Heart right ventricle (tissue), 16 donors: Measurements from ENCODE around the gene EPB41L3. TPM values are rescaled to one million over a fixed set of nuclear protein-coding genes. Genes with fewer than 3 reads are reported as not detected.
"Not testable (repeated sequence)": the region's sequence is repeated elsewhere in the genome, so short reads cannot be mapped to it uniquely, and the experiment has no call there.

Experiments used
- ATAC-seq, 8 donors: fragments of 200-7000 bp; cut with Tn5 transposase; one replicate each; pipeline ENCODE4 v1.9.1; 2020; ENCODE audit warnings: mild to moderate bottlenecking in 8 of 8, moderate library complexity in 8 of 8, moderate number of reproducible peaks in 1 of 8
- DNase-seq, 2 donors: peaks; one replicate each; pipeline ENCODE4 v3.0.0-alpha.2; 2020
- H3K27ac ChIP-seq, 10 donors: fragments of 200-600 bp; sonication (generic) in 2 of 10; one replicate each; pipeline versions ENCODE4 v1.5.0 to v1.8.0; 2020 to 2022; ENCODE audit warnings: mild to moderate bottlenecking in 3 of 10
- H3K27me3 ChIP-seq, 7 donors: fragments of 200-600 bp; one replicate each; pipeline ENCODE4 v1.8.0; 2021 to 2022; ENCODE audit warnings: mild to moderate bottlenecking in 2 of 7
- H3K36me3 ChIP-seq, 9 donors: fragments of 200-600 bp; sonication (generic) in 1 of 9; one replicate each; pipeline versions ENCODE4 v1.5.0 to v1.8.0; 2020 to 2022; ENCODE audit warnings: mild to moderate bottlenecking in 2 of 9
- H3K4me1 ChIP-seq, 9 donors: fragments of 200-600 bp; sonication (generic) in 1 of 9; one replicate each; pipeline versions ENCODE4 v1.5.0 to v1.8.0; 2020 to 2022; ENCODE audit warnings: mild to moderate bottlenecking in 4 of 9
- H3K4me3 ChIP-seq, 10 donors: fragments of 200-600 bp; sonication (generic) in 2 of 10; one replicate each; pipeline versions ENCODE4 v1.5.0 to v1.8.0; 2020 to 2022; ENCODE audit warnings: mild to moderate bottlenecking in 7 of 10, moderate library complexity in 2 of 10
- H3K9me3 ChIP-seq, 11 donors: fragments of 200-600 bp in 10 of 11; sonication (generic) in 2 of 11; one replicate each; pipeline versions ENCODE4 v1.5.0 to v1.8.0; 2013 to 2022; ENCODE audit warnings: mild to moderate bottlenecking in 2 of 11, control low read depth in 1 of 11, moderate library complexity in 1 of 11
- WGBS, 2 donors: extraction: QIAGEN DNeasy Blood & Tissue Kit; methylation state at CpG; one replicate each; pipeline ENCODE4 v1.1.7; 2013; ENCODE audit warnings: inconsistent platforms in 1 of 2; 5-methylcytosine and 5-hydroxymethylcytosine counted together
- intact Hi-C, 10 donors: fragments of 100-400 bp; cut with DNase I; formaldehyde crosslinking; loops; one replicate each; pipeline versions ENCODE4 v1.11.1 to v1.14.2; 2022
- polyA plus RNA-seq, 2 donors: library from polyadenylated mRNA; stranded (reverse); fragments of 200-250 nt; gene quantifications; one replicate each; pipeline ENCODE4 v1.2.3, GENCODE V29; 2013
- total RNA-seq, 10 donors: library from RNA; stranded (reverse); fragmentation: NEBNext Ultra II Directional in 3 of 10; extraction: Animal tissue kit (Norgen Biotek cat#: 25700) in 3 of 10; gene quantifications; one replicate each; pipeline versions ENCODE4 v1.2.1 to v1.2.4, GENCODE V29; 2021 to 2023
- TF ChIP-seq, protein P1 (sequence below), 9 donors: fragments of 200-600 bp; sonication (generic) in 2 of 9; IDR thresholded peaks; one replicate each; pipeline versions ENCODE4 v1.5.0 to v1.8.0; 2021 to 2022; ENCODE audit warnings: antibody characterized with exemption in 9 of 9, mild to moderate bottlenecking in 5 of 9, moderate library complexity in 1 of 9
- donor health status: Arrhythmogenic right ventricular cardiomyopathy.
- donor health status: ischemic (EF 13 %, LVEDD 7.1; RV severe dilation, severe dysfunction).
- donor health status: healthy with polysubstance abuse.
- donor health status: DM: no; HTN: yes; CAD: no.
- donor health status: DM: no; HTN: no; CAD: no.
- donor health status: ischemic (EF 25% LVEDD 6.9; RV normal size, moderate dysfunction).
- donor health status: ischemic (EF 25% LVEDD 5.7; RV mildly dilated, moderate dysfunction).
- donor health status: healthy.
- donor health status: DM: yes; HTN: yes; CAD: no.
- donor health status: Ischemic cardiomyopathy.
- donor health status: ischemic (EF 35%, LVEDD 5.7; RV mildly dilated, moderate dysfunction).
- donor health status: nonischemic (EF 11% LVEDD 7.7; RV severe dilation, severe dysfunction).
- donor health status: DM: yes; HTN: yes; CAD: no.
- donor health status: PGD.
- donor health status: ischemic (EF 29% LVEDD 5.4; RV normal size, mild dysfunction).
- donor health status: nonischemic (EF 23%, LVEDD 6.1; RV moderate dilation, normal function).

EPB41L3 gene
- total and polyA plus RNA-seq, 12 donors: 2.9 to 29.1 (median 6.3) TPM

DNA sequence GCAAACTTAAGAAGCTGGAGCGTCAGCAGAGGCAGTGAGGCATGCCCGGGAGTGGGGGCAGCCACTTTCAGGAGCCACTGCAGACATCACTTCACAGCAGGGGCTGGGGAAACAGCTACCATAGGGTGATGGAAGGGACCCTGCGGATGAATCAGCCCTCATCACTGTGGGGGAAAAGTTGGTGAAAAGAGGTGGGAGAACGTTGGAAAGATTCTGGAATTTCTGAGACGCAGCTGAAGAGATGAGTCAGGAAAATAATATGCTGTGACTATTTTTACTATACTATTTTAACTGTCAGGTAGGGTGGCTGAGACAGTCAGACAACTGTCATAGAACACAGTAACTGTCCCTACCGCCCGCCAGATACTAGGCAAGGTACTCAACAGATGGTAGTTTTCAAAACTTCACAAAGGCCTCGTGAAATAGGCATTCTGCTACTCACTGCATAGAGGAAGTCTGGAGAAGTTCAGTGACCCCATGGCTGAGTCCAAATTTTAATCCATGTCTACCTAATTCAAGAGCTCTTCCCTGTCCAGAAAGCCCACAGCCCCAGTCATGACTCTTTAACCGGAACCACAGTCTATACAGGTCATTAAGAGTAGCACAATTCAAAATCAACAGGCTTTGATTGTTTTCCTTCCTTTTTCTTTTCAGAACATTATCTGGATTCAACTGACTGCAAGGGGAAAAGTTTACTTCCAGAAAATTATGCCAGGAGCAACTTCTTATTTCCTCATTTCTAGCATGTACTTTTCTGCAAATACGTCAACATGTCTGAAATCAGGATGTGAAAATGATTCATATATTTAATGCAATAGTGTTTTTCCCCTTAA is 39.3 kb upstream of the EPB41L3 start:
- Histone ChIP-seq H3K36me3 (no peaks in the 10 kb centered on the region), H3K27ac (peak overlapping the region in 4 of 10 donors; percentile 39 to 91 (median 54)), H3K27me3 (peaks cover 0 to 5% (median 0%) of the 10 kb centered on the region in 7 donors), H3K9me3 (no peaks in the 10 kb centered on the region), H3K4me1 (peaks cover 0 to 31% (median 0%) of the 10 kb centered on the region in 9 donors), H3K4me3 (no peak overlapping the region)
- ATAC-seq (peak in 6 of 8 donors; percentile 34 to 86 (median 64)), DNase-seq (no peak)
- TF ChIP-seq, protein P1, sequence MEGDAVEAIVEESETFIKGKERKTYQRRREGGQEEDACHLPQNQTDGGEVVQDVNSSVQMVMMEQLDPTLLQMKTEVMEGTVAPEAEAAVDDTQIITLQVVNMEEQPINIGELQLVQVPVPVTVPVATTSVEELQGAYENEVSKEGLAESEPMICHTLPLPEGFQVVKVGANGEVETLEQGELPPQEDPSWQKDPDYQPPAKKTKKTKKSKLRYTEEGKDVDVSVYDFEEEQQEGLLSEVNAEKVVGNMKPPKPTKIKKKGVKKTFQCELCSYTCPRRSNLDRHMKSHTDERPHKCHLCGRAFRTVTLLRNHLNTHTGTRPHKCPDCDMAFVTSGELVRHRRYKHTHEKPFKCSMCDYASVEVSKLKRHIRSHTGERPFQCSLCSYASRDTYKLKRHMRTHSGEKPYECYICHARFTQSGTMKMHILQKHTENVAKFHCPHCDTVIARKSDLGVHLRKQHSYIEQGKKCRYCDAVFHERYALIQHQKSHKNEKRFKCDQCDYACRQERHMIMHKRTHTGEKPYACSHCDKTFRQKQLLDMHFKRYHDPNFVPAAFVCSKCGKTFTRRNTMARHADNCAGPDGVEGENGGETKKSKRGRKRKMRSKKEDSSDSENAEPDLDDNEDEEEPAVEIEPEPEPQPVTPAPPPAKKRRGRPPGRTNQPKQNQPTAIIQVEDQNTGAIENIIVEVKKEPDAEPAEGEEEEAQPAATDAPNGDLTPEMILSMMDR (IDR thresholded peaks at IDR 0.05): no peak
- intact Hi-C loops: no loop called here
- 55 to 58% methylated on average over 10 of the region's 10 CpGs for WGBS, 2 donors

DNA sequence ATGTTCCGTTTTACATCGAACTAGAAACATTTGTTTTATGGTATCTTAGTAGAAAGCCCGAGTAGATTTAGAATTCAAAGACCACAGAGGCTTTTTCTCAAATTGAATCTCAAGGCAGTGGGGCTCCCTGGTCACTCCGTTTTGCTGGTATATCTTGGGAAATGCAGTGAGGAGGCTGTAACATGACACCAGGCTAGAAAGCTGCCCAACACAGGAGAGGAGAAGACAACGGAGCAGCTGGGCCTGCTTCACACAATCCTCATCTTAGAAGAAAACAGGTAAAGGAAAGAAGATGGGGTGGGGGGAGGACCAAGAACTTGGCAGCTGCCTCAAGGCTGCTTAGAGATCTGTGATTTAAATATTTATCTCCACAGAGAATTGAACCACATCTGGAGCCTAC is 38.3 kb upstream of the EPB41L3 start:
- peak overlapping the region in 2 of 10 donors; percentile 58 to 91 for H3K27ac ChIP-seq
- DNase-seq: no peak
- peaks cover 0 to 31% (median 0%) of the 10 kb centered on the region in 9 donors for H3K4me1 ChIP-seq
- no peaks in the 10 kb centered on the region for H3K36me3 ChIP-seq
- intact Hi-C loops: no loop called here
- H3K4me3 ChIP-seq: no peak overlapping the region
- peaks cover 0 to 5% (median 0%) of the 10 kb centered on the region in 7 donors for H3K27me3 ChIP-seq
- H3K9me3 ChIP-seq: no peaks in the 10 kb centered on the region
- TF ChIP-seq, protein P1 (IDR thresholded peaks at IDR 0.05): no peak
- ATAC-seq: no peak
- WGBS, 2 donors: 43 to 45% methylated on average over 5 of the region's 5 CpGs

DNA sequence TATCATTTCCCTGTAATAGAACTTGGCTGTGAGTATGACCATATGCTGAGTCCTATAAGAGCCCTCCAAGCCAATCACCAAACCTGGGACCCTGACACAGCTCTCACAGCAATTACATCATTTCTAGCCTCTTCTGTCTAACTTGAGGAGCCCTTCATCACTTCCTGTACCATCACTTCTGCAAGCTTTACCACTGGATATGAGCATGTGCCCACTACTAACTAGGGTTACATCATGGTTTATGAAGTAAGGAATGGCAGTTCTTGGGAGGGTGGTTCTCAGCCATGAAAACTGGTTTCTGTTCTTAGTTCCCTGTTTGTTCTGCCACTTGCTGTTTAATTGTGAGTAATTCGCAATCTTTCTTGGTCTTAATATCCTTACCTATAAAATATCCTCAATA is 31.0 kb upstream of the EPB41L3 start:
- TF ChIP-seq, protein P1 (IDR thresholded peaks at IDR 0.05): no peak
- WGBS, 2 donors: 88 to 100% methylated on average over 1 of the region's 1 CpG
- Histone ChIP-seq H3K27ac (peak overlapping the region in 1 of 10 donors; percentile 55), H3K4me1 (peaks cover 0 to 8% (median 0%) of the 10 kb centered on the region in 9 donors), H3K36me3 (no peaks in the 10 kb centered on the region), H3K9me3 (no peaks in the 10 kb centered on the region), H3K27me3 (no peaks in the 10 kb centered on the region), H3K4me3 (no peak overlapping the region)
- peak in 1 of 8 donors; percentile 60 for ATAC-seq
- DNase-seq: no peak
- intact Hi-C loops: no loop called here

DNA sequence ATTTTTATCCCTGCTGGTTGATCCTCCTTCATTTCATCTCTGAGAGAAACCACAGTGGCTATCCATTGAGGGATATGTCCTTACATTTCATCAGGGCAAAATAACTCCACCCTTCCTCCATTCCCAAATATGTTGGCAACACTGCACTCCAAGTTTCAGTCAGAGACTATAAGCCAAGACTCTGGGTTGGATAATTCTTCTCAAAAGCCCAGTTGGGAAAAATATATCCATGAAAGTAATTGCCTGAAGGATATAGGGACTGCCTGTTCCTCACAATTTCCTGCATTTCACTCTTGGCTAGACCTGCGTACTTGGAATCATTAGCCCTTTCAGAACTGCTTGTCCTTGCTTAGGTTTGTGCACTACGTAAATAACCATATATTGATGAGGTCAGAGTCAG is 27.9 kb upstream of the EPB41L3 start:
- H3K36me3 ChIP-seq: no peaks in the 10 kb centered on the region
- no peak overlapping the region for H3K27ac ChIP-seq
- TF ChIP-seq, protein P1 (IDR thresholded peaks at IDR 0.05): no peak
- H3K4me3 ChIP-seq: no peak overlapping the region
- intact Hi-C loops: no loop called here
- H3K27me3 ChIP-seq: no peaks in the 10 kb centered on the region
- 69 to 77% methylated on average over 2 of the region's 2 CpGs for WGBS, 2 donors
- ATAC-seq (no peak), DNase-seq (no peak)
- H3K4me1 ChIP-seq: peaks cover 0 to 8% (median 0%) of the 10 kb centered on the region in 9 donors
- no peaks in the 10 kb centered on the region for H3K9me3 ChIP-seq

DNA sequence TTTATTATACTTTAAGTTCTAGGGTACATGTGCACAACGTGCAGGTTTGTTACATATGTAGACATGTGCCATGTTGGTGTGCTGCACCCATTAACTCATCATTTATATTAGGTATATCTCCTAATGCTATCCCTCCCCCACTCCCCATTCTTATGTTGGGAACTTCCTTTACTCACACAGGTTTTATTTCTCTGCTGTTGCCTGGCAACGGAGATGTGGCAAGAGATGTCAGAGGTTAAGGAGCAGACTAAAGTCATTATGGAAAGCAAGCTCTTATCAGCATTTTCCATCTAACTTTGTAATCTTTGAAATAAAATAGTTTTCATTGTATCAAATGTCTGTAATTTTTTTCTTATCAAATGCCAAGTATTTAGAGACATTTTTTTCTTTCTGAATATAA is 26.8 kb upstream of the EPB41L3 start:
- H3K4me1 ChIP-seq, intact Hi-C loops, H3K27ac ChIP-seq, H3K36me3 ChIP-seq, H3K9me3 ChIP-seq, DNase-seq, ATAC-seq, H3K4me3 ChIP-seq, H3K27me3 ChIP-seq: not testable (repeated sequence)
- WGBS, 2 donors: 45 to 62% methylated on average over 2 of the region's 2 CpGs
